ENCODE results near the gene DIDO1.

Gene DIDO1

GRCh38 chr20:62881662-62882395 lies 44.5 kb downstream of the DIDO1 start:
- H3K4me3 ChIP-seq (ENCODE audit: extremely low read depth, insufficient read depth, low read length, poor library complexity, severe bottlenecking) = no peak overlapping the region
- H3K9me3 ChIP-seq (ENCODE audit: control insufficient read depth, low read length) = no peaks in the 10 kb centered on the region
- H3K27ac ChIP-seq (ENCODE audit: low read depth, low read length, severe bottlenecking) = no peak overlapping the region
- 95 to 97% methylated on average over 39 to 46 of the region's 46 CpGs for WGBS, 2 experiments (ENCODE audit: insufficient coverage in 2 of 2)
- peaks cover 7% of the 10 kb centered on the region for H3K4me1 ChIP-seq (ENCODE audit: control insufficient read depth, insufficient read depth, low read length, poor library complexity, severe bottlenecking)
- H3K36me3 ChIP-seq (ENCODE audit: control insufficient read depth, insufficient read depth, low read length) = peaks cover 33% of the 10 kb centered on the region

GRCh38 chr20:62880935-62881661 lies 45.2 kb downstream of the DIDO1 start:
- no peak overlapping the region for H3K27ac ChIP-seq (ENCODE audit: low read depth, low read length, severe bottlenecking)
- H3K9me3 ChIP-seq (ENCODE audit: control insufficient read depth, low read length) = no peaks in the 10 kb centered on the region
- peaks cover 7% of the 10 kb centered on the region for H3K4me1 ChIP-seq (ENCODE audit: control insufficient read depth, insufficient read depth, low read length, poor library complexity, severe bottlenecking)
- peaks cover 26% of the 10 kb centered on the region for H3K36me3 ChIP-seq (ENCODE audit: control insufficient read depth, insufficient read depth, low read length)
- no peak overlapping the region for H3K4me3 ChIP-seq (ENCODE audit: extremely low read depth, insufficient read depth, low read length, poor library complexity, severe bottlenecking)
- WGBS, 2 experiments (ENCODE audit: insufficient coverage in 2 of 2) = 94 to 97% methylated on average over 40 of the region's 45 CpGs

- H3K4me1 ChIP-seq (ENCODE audit: control insufficient read depth, insufficient read depth, low read length, poor library complexity, severe bottlenecking) = peaks cover 14% of the 10 kb centered on the region
- no peaks in the 10 kb centered on the region for H3K9me3 ChIP-seq (ENCODE audit: control insufficient read depth, low read length)
- 95 to 97% methylated on average over 34 to 36 of the region's 37 CpGs for WGBS, 2 experiments (ENCODE audit: insufficient coverage in 2 of 2)
- peaks cover 19% of the 10 kb centered on the region for H3K36me3 ChIP-seq (ENCODE audit: control insufficient read depth, insufficient read depth, low read length)
- no peak overlapping the region for H3K27ac ChIP-seq (ENCODE audit: low read depth, low read length, severe bottlenecking)
- H3K4me3 ChIP-seq (ENCODE audit: extremely low read depth, insufficient read depth, low read length, poor library complexity, severe bottlenecking) = no peak overlapping the region
These were observed 46.0 kb downstream of the DIDO1 start for GRCh38 chr20:62880147-62880934.

GRCh38 chr20:62879275-62880146 lies 46.8 kb downstream of the DIDO1 start:
- Histone ChIP-seq H3K4me1 (ENCODE audit: control insufficient read depth, insufficient read depth, low read length, poor library complexity, severe bottlenecking) (peaks cover 17% of the 10 kb centered on the region), H3K27ac (ENCODE audit: low read depth, low read length, severe bottlenecking) (no peak overlapping the region), H3K36me3 (ENCODE audit: control insufficient read depth, insufficient read depth, low read length) (peaks cover 17% of the 10 kb centered on the region), H3K4me3 (ENCODE audit: extremely low read depth, insufficient read depth, low read length, poor library complexity, severe bottlenecking) (no peak overlapping the region), H3K9me3 (ENCODE audit: control insufficient read depth, low read length) (no peaks in the 10 kb centered on the region)
- 94% methylated on average over 79 to 80 of the region's 80 CpGs for WGBS, 2 experiments (ENCODE audit: insufficient coverage in 2 of 2)

- peaks cover 17% of the 10 kb centered on the region for H3K36me3 ChIP-seq (ENCODE audit: control insufficient read depth, insufficient read depth, low read length)
- 93 to 96% methylated on average over 9 to 11 of the region's 20 CpGs for WGBS, 2 experiments (ENCODE audit: insufficient coverage in 2 of 2)
These were observed 47.9 kb downstream of the DIDO1 start for GRCh38 chr20:62878244-62879038.

GRCh38 chr20:62876902-62877816 lies 49.1 kb downstream of the DIDO1 start:
- no peak overlapping the region for H3K4me3 ChIP-seq (ENCODE audit: extremely low read depth, insufficient read depth, low read length, poor library complexity, severe bottlenecking)
- no peak overlapping the region for H3K27ac ChIP-seq (ENCODE audit: low read depth, low read length, severe bottlenecking)
- peaks cover 12% of the 10 kb centered on the region for H3K36me3 ChIP-seq (ENCODE audit: control insufficient read depth, insufficient read depth, low read length)
- 95 to 96% methylated on average over 42 to 44 of the region's 48 CpGs for WGBS, 2 experiments (ENCODE audit: insufficient coverage in 2 of 2)
- peaks cover 20% of the 10 kb centered on the region for H3K4me1 ChIP-seq (ENCODE audit: control insufficient read depth, insufficient read depth, low read length, poor library complexity, severe bottlenecking)
- no peaks in the 10 kb centered on the region for H3K9me3 ChIP-seq (ENCODE audit: control insufficient read depth, low read length)

More at GRCh38 chr20:62878244-62879038, 47.9 kb downstream of the DIDO1 start:
- Histone ChIP-seq H3K4me1 (ENCODE audit: control insufficient read depth, insufficient read depth, low read length, poor library complexity, severe bottlenecking) (peaks cover 20% of the 10 kb centered on the region), H3K4me3 (ENCODE audit: extremely low read depth, insufficient read depth, low read length, poor library complexity, severe bottlenecking) (no peak overlapping the region), H3K27ac (ENCODE audit: low read depth, low read length, severe bottlenecking) (no peak overlapping the region), H3K9me3 (ENCODE audit: control insufficient read depth, low read length) (no peaks in the 10 kb centered on the region)

GRCh38 chr20:62876501-62876901 lies 49.8 kb downstream of the DIDO1 start:
- Histone ChIP-seq H3K36me3 (ENCODE audit: control insufficient read depth, insufficient read depth, low read length) (peaks cover 5% of the 10 kb centered on the region), H3K4me3 (ENCODE audit: extremely low read depth, insufficient read depth, low read length, poor library complexity, severe bottlenecking) (no peak overlapping the region), H3K4me1 (ENCODE audit: control insufficient read depth, insufficient read depth, low read length, poor library complexity, severe bottlenecking) (peaks cover 20% of the 10 kb centered on the region), H3K27ac (ENCODE audit: low read depth, low read length, severe bottlenecking) (no peak overlapping the region), H3K9me3 (ENCODE audit: control insufficient read depth, low read length) (no peaks in the 10 kb centered on the region)
- WGBS, 2 experiments (ENCODE audit: insufficient coverage in 2 of 2) = 97% methylated on average over 11 of the region's 13 CpGs

- Histone ChIP-seq H3K4me1 (ENCODE audit: control insufficient read depth, insufficient read depth, low read length, poor library complexity, severe bottlenecking) (peaks cover 20% of the 10 kb centered on the region), H3K9me3 (ENCODE audit: control insufficient read depth, low read length) (no peaks in the 10 kb centered on the region), H3K27ac (ENCODE audit: low read depth, low read length, severe bottlenecking) (peak overlapping the region; percentile 90), H3K36me3 (ENCODE audit: control insufficient read depth, insufficient read depth, low read length) (peaks cover 4% of the 10 kb centered on the region), H3K4me3 (ENCODE audit: extremely low read depth, insufficient read depth, low read length, poor library complexity, severe bottlenecking) (no peak overlapping the region)
- WGBS, 2 experiments (ENCODE audit: insufficient coverage in 2 of 2) = 51 to 58% methylated on average over 28 to 29 of the region's 34 CpGs
These were observed 50.6 kb downstream of the DIDO1 start for GRCh38 chr20:62875419-62876361.

Data from mesodermal cell (in vitro differentiated cells).